ENCODE results near the gene ISY1. TPM values are rescaled to one million over a fixed set of nuclear protein-coding genes. Genes with fewer than 3 reads are reported as not detected.

ISY1 gene
- total and polyA plus RNA-seq, 5 experiments from 2014 or later = 47.1 to 119 (median 101) TPM

- ATAC-seq = no peak
- no peak for DNase-seq
- no peaks in the 10 kb centered on the region for H3K9me3 Mint-ChIP-seq
- H3K27ac Mint-ChIP-seq = peak overlapping the region in 4 of 10 donors; percentile 20 to 70 (median 42)
- H3K27me3 Mint-ChIP-seq = no peaks in the 10 kb centered on the region
- peaks cover 0 to 56% (median 9%) of the 10 kb centered on the region in 3 donors for H3K36me3 Mint-ChIP-seq
- POLR2A ChIA-PET = interaction anchor here (0.6 to 1.6 kb wide), 2 partner anchors 8 to 10 kb away, joined by 5 to 8 read pairs; no protein-coding TSS in a partner anchor
- peak overlapping the region in 1 of 10 donors; percentile 38 for H3K4me3 Mint-ChIP-seq
- H3K4me1 Mint-ChIP-seq = peaks cover 18 to 33% (median 23%) of the 10 kb centered on the region in 4 donors
These were observed 32.3 kb downstream of the ISY1 start for GRCh38 chr3:129128357-129129155.

- peak overlapping the region in 8 of 10 donors; percentile 43 to 89 (median 74) for H3K27ac Mint-ChIP-seq
- H3K4me3 Mint-ChIP-seq = no peak overlapping the region
- H3K27me3 Mint-ChIP-seq = no peaks in the 10 kb centered on the region
- DNase-seq (no peak), ATAC-seq (no peak)
- peaks cover 11 to 22% (median 19%) of the 10 kb centered on the region in 4 donors for H3K4me1 Mint-ChIP-seq
- POLR2A ChIA-PET = interaction anchor here (0.6 to 0.7 kb wide), 2 partner anchors 100 to 837 kb away, joined by 3 read pairs; no protein-coding TSS in a partner anchor
- peaks cover 0 to 40% (median 9%) of the 10 kb centered on the region in 3 donors for H3K36me3 Mint-ChIP-seq
- no peaks in the 10 kb centered on the region for H3K9me3 Mint-ChIP-seq
These were observed 34.1 kb downstream of the ISY1 start for GRCh38 chr3:129126726-129127280.

- ATAC-seq = no peak
- no peaks in the 10 kb centered on the region for H3K27me3 Mint-ChIP-seq
- peak overlapping the region; percentile 64 to 97 (median 88) for H3K27ac Mint-ChIP-seq
- peak in 1 of 10 donors; percentile 36 for DNase-seq
- H3K36me3 Mint-ChIP-seq = peaks cover 17 to 19% (median 18%) of the 10 kb centered on the region in 3 donors
- POLR2A ChIA-PET = interaction anchor here (0.7 to 9.8 kb wide), 9 partner anchors 11 to 193 kb away, joined by 3 to 140 read pairs (median 20); partner anchors contain the start of genes CNBP and HMCES
- peak overlapping the region in 9 of 10 donors; percentile 29 to 80 (median 62) for H3K4me3 Mint-ChIP-seq
- H3K4me1 Mint-ChIP-seq = peaks cover 11 to 39% (median 18%) of the 10 kb centered on the region in 4 donors
- no peaks in the 10 kb centered on the region for H3K9me3 Mint-ChIP-seq
These were observed 37.4 kb downstream of the ISY1 start for GRCh38 chr3:129123314-129124060.

DNA sequence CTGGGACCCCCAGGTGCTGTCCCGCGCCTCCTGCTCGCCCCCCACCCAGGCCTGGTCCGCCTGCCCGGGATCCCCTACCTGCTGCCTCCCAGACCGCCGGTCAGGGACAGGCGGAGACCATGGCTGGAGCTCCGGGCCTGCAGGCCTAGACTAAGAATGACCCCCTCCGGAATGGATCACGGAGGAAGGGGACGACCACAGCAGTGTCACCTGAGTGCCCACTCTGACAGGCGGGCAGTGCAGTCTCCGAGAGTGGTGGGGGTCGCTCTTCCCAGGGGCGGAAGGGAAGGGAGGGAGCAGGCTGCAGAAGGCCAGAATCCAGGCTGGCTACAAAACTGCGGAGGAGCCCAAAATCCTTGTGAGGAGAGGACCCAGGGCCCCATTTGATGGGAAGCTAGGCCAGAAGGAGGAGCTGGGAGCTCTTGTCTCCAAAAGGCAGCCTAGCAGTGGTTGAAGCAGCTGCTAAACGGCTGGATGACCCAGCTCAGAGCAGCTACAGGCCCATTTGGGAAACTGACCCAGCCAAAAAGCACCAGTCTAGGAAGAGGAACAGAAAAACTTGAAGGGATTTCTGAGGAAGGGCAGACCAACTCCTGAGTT lies 38.4 kb downstream of the ISY1 start:
- ATAC-seq (no peak), DNase-seq (peak in 1 of 10 donors; percentile 21)
- Mint-ChIP-seq H3K27ac (peak overlapping the region; percentile 64 to 97 (median 88)), H3K27me3 (no peaks in the 10 kb centered on the region), H3K4me1 (peaks cover 17 to 49% (median 28%) of the 10 kb centered on the region in 4 donors), H3K4me3 (peak overlapping the region in 9 of 10 donors; percentile 55 to 93 (median 78)), H3K36me3 (peaks cover 19 to 23% (median 20%) of the 10 kb centered on the region in 3 donors), H3K9me3 (no peaks in the 10 kb centered on the region)
- POLR2A ChIA-PET = interaction anchor here (0.6 to 9.8 kb wide), 26 partner anchors 8 to 200 kb away, joined by 3 to 140 read pairs (median 8); partner anchors contain the start of genes CFAP92, CNBP and HMCES

- ATAC-seq = peak; percentile 53 to 66
- no peaks in the 10 kb centered on the region for H3K27me3 Mint-ChIP-seq
- peak within 1 kb of the TSS; percentile 83 to 99 (median 94) for H3K4me3 Mint-ChIP-seq
- peak; percentile 87 to 96 (median 94) for DNase-seq
- peak within 1 kb of the TSS; percentile 88 to 99 (median 98) for H3K27ac Mint-ChIP-seq
- POLR2A ChIA-PET = interaction anchor here (0.6 to 9.8 kb wide), 33 partner anchors 9 to 504 kb away, joined by 3 to 140 read pairs (median 5); partner anchors contain the start of genes ACAD9, CFAP92, CNBP and HMCES
- H3K9me3 Mint-ChIP-seq = no peaks in the 10 kb centered on the region
- H3K4me1 Mint-ChIP-seq = peaks cover 16 to 55% (median 30%) of the 10 kb centered on the region in 4 donors
- peaks cover 19 to 26% (median 25%) of the 10 kb centered on the region in 3 donors for H3K36me3 Mint-ChIP-seq
These were observed 39.0 kb downstream of the ISY1 start, which contains the start of gene RAB43 for GRCh38 chr3:129121792-129122411. Gene RAB43 (minus strand): TSS chr3:129121804. CDS start chr3:129121489, 315 bp downstream.

- Mint-ChIP-seq H3K9me3 (no peaks in the 10 kb centered on the region), H3K4me3 (peak overlapping the region; percentile 83 to 99 (median 94)), H3K4me1 (peaks cover 20 to 61% (median 33%) of the 10 kb centered on the region in 4 donors), H3K27me3 (no peaks in the 10 kb centered on the region), H3K36me3 (peaks cover 24 to 31% (median 28%) of the 10 kb centered on the region in 3 donors), H3K27ac (peak overlapping the region; percentile 88 to 99 (median 98))
- ATAC-seq = peak; percentile 21 to 33
- POLR2A ChIA-PET = interaction anchor here (0.6 to 9.8 kb wide), 44 partner anchors 7 to 1449 kb away, joined by 3 to 140 read pairs (median 5); partner anchors contain the start of genes ABTB1, ACAD9, CFAP92 and CNBP
- DNase-seq = peak; percentile 22 to 75 (median 51)
These were observed 39.7 kb downstream of the ISY1 start for GRCh38 chr3:129121016-129121791.

GRCh38 chr3:129120254-129121004 lies 40.4 kb downstream of the ISY1 start:
- no peaks in the 10 kb centered on the region for H3K27me3 Mint-ChIP-seq
- peak overlapping the region; percentile 83 to 99 (median 94) for H3K4me3 Mint-ChIP-seq
- peaks cover 28 to 36% (median 30%) of the 10 kb centered on the region in 3 donors for H3K36me3 Mint-ChIP-seq
- peak overlapping the region; percentile 88 to 99 (median 98) for H3K27ac Mint-ChIP-seq
- peak; percentile 51 to 60 for ATAC-seq
- peak; percentile 73 to 96 (median 87) for DNase-seq
- peaks cover 21 to 68% (median 37%) of the 10 kb centered on the region in 4 donors for H3K4me1 Mint-ChIP-seq
- H3K9me3 Mint-ChIP-seq = no peaks in the 10 kb centered on the region
- POLR2A ChIA-PET = interaction anchor here (0.6 to 9.8 kb wide), 37 partner anchors 8 to 1448 kb away, joined by 3 to 140 read pairs (median 8); partner anchors contain the start of genes ABTB1, CFAP92, CNBP and COPG1

DNA sequence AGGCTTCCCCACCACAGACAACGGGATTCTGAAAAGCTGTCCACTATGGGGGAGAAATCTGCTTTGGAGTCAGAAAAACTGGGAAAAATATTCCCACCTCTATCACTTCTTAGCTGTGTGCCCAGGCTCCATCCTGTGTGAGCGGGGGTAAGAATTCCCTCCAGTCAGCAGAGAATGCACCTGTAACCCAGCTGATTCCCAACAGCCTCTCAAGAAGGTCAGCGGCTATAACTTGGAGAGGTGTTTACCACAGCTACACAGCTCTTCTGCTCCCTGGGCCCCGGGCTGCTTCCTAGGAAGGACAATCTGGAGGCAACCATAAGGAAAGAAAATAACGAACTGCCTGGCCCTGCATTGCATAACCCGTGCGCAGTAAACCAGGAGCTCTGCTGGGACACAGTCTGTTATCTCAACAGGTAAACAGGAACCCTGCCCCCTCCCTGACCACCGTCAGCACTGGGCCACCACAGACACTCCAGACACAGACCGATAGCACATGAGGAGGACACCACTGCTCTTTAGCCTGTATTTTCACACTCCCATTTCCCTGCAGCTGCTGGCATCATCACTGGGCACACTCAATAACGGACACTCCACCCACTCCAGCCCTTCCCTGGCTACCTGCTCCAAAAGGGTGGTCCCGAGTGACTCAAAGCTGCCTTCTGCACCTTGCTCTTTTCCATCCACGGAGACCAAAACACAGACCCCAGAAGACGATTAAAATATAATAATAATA lies 41.3 kb downstream of the ISY1 start:
- POLR2A ChIA-PET = interaction anchor here (0.6 to 9.8 kb wide), 26 partner anchors 9 to 330 kb away, joined by 3 to 140 read pairs (median 12); partner anchors contain the start of genes CFAP92, CNBP and HMCES
- DNase-seq = peak in 1 of 10 donors; percentile 20
- H3K4me1 Mint-ChIP-seq = peaks cover 25 to 75% (median 44%) of the 10 kb centered on the region in 4 donors

GRCh38 chr3:129118745-129119144 lies 42.1 kb downstream of the ISY1 start:
- DNase-seq (peak in 9 of 10 donors; percentile 27 to 94 (median 75)), ATAC-seq (peak; percentile 53 to 61)
- H3K4me1 Mint-ChIP-seq = peaks cover 27 to 82% (median 52%) of the 10 kb centered on the region in 4 donors
- no peaks in the 10 kb centered on the region for H3K27me3 Mint-ChIP-seq
- no peaks in the 10 kb centered on the region for H3K9me3 Mint-ChIP-seq
- peak overlapping the region; percentile 88 to 99 (median 98) for H3K27ac Mint-ChIP-seq
- H3K4me3 Mint-ChIP-seq = peak overlapping the region; percentile 83 to 99 (median 94)
- POLR2A ChIA-PET = interaction anchor here (0.6 to 9.8 kb wide), 20 partner anchors 9 to 198 kb away, joined by 3 to 140 read pairs (median 14); partner anchors contain the start of genes CFAP92 and CNBP
- H3K36me3 Mint-ChIP-seq = peaks cover 28 to 50% (median 30%) of the 10 kb centered on the region in 3 donors

More for the DNA sequence above, 41.3 kb downstream of the ISY1 start:
- H3K27me3 Mint-ChIP-seq = no peaks in the 10 kb centered on the region
- peaks cover 28 to 42% (median 30%) of the 10 kb centered on the region in 3 donors for H3K36me3 Mint-ChIP-seq
- peak overlapping the region; percentile 88 to 99 (median 98) for H3K27ac Mint-ChIP-seq
- peak overlapping the region; percentile 83 to 99 (median 94) for H3K4me3 Mint-ChIP-seq
- H3K9me3 Mint-ChIP-seq = no peaks in the 10 kb centered on the region
- ATAC-seq = no peak

Measured in naive thymus-derived CD8-positive, alpha-beta T cell (primary cell).